Coronary artery (tissue), 2 donors: ENCODE measurements around the gene LSP1.

Experiments used
- DNase-seq: peaks from one replicate; pipeline ENCODE4 v3.0.0-alpha.2; 2017; ENCODE audit warnings: low spot score
- H3K27ac ChIP-seq, 2 donors: fragments of 200-600 bp; sonication (generic); one replicate each; pipeline ENCODE4 v1.5.1; 2016 to 2019
- H3K4me3 ChIP-seq: fragments of 200-600 bp; sonication (generic); 2 replicates; pipeline ENCODE4 v1.5.1; 2016; ENCODE audit warnings: mild to moderate bottlenecking, moderate library complexity
- TF ChIP-seq, protein P1 (sequence below): fragments of 200-600 bp; sonication (generic); IDR thresholded peaks from one replicate; pipeline ENCODE4 v1.5.1; 2019; ENCODE audit warnings: antibody characterized with exemption

Gene LSP1

DNA sequence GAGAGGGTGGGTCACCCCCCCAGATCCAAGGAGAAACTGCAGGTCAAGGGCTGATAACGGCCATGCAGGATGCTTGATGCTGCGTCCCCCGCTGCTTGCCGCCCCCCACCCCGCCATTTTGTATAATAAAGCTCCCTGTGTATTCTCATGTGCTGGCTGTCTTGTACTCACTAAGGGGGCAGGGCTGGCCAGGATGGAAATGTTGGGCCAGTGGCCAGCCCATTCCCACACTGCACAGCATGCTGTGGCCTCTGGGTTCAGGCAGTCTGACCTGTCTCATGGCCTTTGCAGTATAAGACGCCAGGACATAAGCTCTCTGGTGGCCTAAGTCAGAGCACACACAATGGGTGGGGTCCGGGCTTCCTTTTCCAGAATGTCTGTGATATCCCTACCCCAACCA lies 39.2 kb downstream of the LSP1 start:
- Histone ChIP-seq H3K27ac (no peak overlapping the region), H3K4me3 (no peak overlapping the region)
- no peak for DNase-seq
- TF ChIP-seq, protein P1, sequence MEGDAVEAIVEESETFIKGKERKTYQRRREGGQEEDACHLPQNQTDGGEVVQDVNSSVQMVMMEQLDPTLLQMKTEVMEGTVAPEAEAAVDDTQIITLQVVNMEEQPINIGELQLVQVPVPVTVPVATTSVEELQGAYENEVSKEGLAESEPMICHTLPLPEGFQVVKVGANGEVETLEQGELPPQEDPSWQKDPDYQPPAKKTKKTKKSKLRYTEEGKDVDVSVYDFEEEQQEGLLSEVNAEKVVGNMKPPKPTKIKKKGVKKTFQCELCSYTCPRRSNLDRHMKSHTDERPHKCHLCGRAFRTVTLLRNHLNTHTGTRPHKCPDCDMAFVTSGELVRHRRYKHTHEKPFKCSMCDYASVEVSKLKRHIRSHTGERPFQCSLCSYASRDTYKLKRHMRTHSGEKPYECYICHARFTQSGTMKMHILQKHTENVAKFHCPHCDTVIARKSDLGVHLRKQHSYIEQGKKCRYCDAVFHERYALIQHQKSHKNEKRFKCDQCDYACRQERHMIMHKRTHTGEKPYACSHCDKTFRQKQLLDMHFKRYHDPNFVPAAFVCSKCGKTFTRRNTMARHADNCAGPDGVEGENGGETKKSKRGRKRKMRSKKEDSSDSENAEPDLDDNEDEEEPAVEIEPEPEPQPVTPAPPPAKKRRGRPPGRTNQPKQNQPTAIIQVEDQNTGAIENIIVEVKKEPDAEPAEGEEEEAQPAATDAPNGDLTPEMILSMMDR = no peak

DNA sequence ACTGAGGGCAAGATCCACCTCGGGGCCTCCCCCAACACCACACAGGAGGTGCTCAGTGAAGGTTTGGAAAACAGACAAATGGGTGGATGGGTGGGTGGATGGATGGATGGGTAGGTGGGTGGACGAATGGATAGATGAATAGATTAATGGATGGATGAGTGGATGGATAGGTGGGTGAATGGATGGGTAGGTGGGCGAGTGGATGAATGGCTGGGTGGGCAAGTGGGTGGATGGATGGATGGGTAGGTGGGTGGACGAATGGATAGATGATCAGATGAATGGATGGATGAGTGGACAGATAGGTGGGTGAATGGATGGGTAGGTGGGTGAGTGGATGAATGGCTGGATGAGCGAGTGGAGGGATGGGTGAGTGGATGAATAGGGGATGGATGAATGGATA lies 39.7 kb downstream of the LSP1 start:
- no peak for DNase-seq
- TF ChIP-seq, protein P1 = no peak
- H3K27ac ChIP-seq = no peak overlapping the region

DNA sequence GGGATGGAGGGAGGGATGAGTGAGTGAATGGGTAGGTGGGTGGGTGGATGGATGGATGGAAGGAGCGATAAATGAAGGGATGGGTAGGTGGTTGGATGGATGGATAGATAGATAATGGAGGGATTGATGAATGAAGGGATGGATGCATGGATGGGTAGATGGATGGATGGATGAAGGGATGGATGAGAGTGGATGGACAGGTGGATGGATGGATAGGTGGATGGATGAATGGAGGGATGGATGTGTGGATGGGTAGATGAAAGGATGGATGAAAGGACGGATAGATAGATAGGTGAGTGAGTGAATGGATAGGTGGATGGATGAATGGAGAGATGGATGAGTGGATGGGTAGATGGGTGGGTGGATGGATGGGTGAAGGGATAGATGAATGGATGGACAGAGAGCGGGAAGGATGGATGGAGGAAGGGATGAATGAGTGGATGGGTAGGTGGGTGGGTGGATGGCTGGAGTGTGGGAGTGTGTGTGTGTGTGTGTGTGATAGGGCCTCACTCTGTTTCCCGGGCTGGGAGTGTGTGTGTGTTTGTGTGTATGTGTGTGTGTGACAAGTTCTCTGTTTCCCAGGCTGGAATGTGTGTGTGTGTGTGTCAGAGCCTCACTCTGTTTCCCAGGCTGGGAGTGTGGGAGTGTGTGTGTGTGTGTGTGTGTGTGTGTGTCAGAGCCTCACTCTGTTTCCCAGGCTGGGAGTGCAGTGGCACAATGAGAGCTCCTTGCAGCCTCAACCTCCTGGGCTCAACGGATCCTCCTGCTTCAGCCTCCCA lies 40.9 kb downstream of the LSP1 start:
- TF ChIP-seq, protein P1 = no peak
- Histone ChIP-seq H3K27ac (no peak overlapping the region), H3K4me3 (no peak overlapping the region)
- DNase-seq = no peak

More for the DNA sequence above, 39.7 kb downstream of the LSP1 start:
- H3K4me3 ChIP-seq = no peak overlapping the region

DNA sequence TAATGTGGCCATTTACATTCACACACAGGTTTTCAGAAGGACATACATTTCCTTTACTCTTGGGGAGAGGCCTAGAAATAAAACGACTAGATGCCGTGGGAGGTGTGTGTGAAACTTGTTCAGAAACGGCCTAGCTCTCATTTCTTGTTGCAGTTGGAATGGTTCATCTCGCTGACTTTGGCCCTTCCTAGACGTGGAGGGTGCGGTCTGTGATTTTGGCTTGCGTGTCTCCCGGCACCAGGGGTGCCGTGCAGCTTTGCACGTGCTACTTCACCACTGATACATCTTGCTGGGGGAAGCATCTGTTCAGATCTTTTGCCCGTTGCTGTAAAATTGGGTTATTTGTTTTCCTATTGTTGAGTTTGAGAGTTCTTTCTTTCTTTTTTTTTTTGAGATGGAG lies 41.9 kb downstream of the LSP1 start:
- DNase-seq = no peak

DNA sequence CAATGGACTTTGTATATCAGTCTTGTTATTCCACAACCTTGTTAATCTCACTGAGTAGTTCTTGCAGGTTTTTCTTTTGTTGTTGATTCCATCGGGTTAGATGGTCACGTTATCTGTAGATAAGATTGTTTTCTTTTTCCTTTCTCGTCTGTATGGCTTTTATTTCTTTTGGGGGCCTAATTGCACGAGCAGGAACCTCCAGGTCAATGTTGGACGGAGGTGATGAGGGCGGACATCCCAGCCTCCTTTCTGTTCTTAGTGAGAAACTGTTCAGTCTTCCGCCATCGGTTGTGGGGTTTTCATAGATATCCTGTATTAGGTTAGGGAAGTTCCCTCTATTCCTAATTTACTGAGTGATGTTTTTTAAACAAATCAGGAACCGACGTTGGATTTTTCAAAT lies 43.6 kb downstream of the LSP1 start:
- H3K27ac ChIP-seq = no peak overlapping the region
- DNase-seq = no peak
- no peak overlapping the region for H3K4me3 ChIP-seq
- TF ChIP-seq, protein P1 = no peak

More for the DNA sequence above, 41.9 kb downstream of the LSP1 start:
- Histone ChIP-seq H3K27ac (no peak overlapping the region), H3K4me3 (no peak overlapping the region)
- TF ChIP-seq, protein P1 = no peak

DNA sequence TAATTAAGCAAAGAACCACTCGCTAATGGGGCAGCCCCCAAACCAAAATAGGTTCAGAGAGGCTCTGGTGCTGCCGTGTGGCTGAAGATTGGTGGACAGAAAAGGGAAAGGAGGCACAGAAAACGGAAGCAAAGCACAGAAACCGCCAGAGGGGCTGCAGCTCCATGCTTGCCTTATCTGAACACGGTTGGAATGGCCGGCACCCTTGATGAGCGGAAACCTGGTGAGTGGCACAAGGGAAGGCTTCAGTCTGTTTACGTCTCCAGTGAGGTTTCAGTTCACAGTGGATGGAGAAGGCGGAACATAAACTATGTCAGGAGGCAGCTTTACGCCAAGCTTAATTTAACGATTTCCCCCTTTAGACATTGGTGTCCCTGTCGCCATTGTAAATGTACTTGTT lies 44.0 kb downstream of the LSP1 start:
- no peak overlapping the region for H3K4me3 ChIP-seq
- no peak for DNase-seq
- TF ChIP-seq, protein P1 = no peak
- no peak overlapping the region for H3K27ac ChIP-seq

DNA sequence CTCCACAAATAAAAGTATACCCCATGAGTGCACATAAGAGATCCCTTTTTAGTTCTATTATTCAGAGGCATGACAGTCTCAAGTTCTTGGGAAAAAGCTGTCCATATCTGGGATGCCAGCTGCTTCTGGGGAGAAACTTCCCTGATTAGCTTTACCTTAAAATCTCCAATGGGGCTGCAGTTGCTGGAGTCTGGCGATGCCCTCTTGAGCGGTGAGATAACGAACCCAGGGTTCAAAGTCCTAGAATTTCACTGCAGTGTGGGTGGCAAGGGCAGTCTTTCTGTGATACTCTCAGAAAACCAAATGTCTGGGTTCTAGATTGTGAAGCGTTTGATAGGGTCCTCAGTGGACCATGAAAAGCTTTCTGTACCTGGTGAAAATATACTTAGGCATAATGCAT lies 46.2 kb downstream of the LSP1 start:
- no peak for DNase-seq
- H3K4me3 ChIP-seq = no peak overlapping the region
- TF ChIP-seq, protein P1 = no peak
- no peak overlapping the region for H3K27ac ChIP-seq
